Measurements from ENCODE around the gene CGREF1. TPM values are rescaled to one million over a fixed set of nuclear protein-coding genes. Genes with fewer than 3 reads are reported as not detected.
"Not testable (repeated sequence)": the region's sequence is repeated elsewhere in the genome, so short reads cannot be mapped to it uniquely, and the experiment has no call there.

The CGREF1 gene
- total RNA-seq, 1 experiment from 2014 or later: 18.7 TPM

GRCh38 chr2:27123302-27124150 lies 4.6 kb upstream of the CGREF1 start, which contains the start of gene ABHD1:
ABHD1 (plus strand) TSS chr2:27123815; CDS start chr2:27123949, 134 bp downstream.
- intact Hi-C loops (cut with micrococcal nuclease): no loop called here

GRCh38 chr2:27122791-27123190 lies 3.9 kb upstream of the CGREF1 start:
- POLR2A ChIA-PET (ENCODE audit: unreplicated experiment): no interaction called here
- H3K27ac ChIP-seq (ENCODE audit: low read length): no peak overlapping the region
- DNase-seq (no peak), ATAC-seq (no peak)
- no peaks in the 10 kb centered on the region for H3K36me3 ChIP-seq (ENCODE audit: low read depth, low read length)
- no peak for TF ChIP-seq CTCF (conservative IDR thresholded peaks at IDR 0.05; ENCODE audit: low read depth, low read length)
- TF ChIP-seq EZH2phosphoT487 (IDR thresholded peaks at IDR 0.05; ENCODE audit: borderline replicate concordance, low read length): no peak
- no peak for TF ChIP-seq EZH2 (IDR thresholded peaks at IDR 0.05; ENCODE audit: low read length, unreplicated experiment)
- no peaks in the 10 kb centered on the region for H3K27me3 ChIP-seq (ENCODE audit: low read length)
- BruUV-seq (replicated peaks): no TSS peak
- no peaks in the 10 kb centered on the region for H3K9me3 ChIP-seq (ENCODE audit: low read length)
- intact Hi-C loops (cut with micrococcal nuclease): no loop called here
- H3K4me2 ChIP-seq (ENCODE audit: low read length): no peak overlapping the region
- H4K20me1 ChIP-seq (ENCODE audit: low read length): no peaks in the 10 kb centered on the region
- H3F3A ChIP-seq (ENCODE audit: low read length, unreplicated experiment): no peaks in the 10 kb centered on the region
- CTCF ChIA-PET: no interaction called here
- H3K9me2 ChIP-seq (replicated peaks; ENCODE audit: low read length): no peaks in the 10 kb centered on the region
- no peak overlapping the region for H2AFZ ChIP-seq (ENCODE audit: low read length)
- no peak overlapping the region for H3K9ac ChIP-seq (ENCODE audit: low read length)
- H3K79me2 ChIP-seq (ENCODE audit: low read length): no peaks in the 10 kb centered on the region
- H3K4me1 ChIP-seq (ENCODE audit: insufficient read depth, low read length): no peaks in the 10 kb centered on the region
- H3K4me3 ChIP-seq (ENCODE audit: low read length): no peak overlapping the region

More at GRCh38 chr2:27123302-27124150, 4.6 kb upstream of the CGREF1 start, which contains the start of gene ABHD1:
- H3K9me3 ChIP-seq (ENCODE audit: low read length): no peaks in the 10 kb centered on the region
- H3K27me3 ChIP-seq (ENCODE audit: low read length): no peaks in the 10 kb centered on the region
- no peaks in the 10 kb centered on the region for H3K79me2 ChIP-seq (ENCODE audit: low read length)
- TF ChIP-seq EZH2 (IDR thresholded peaks at IDR 0.05; ENCODE audit: low read length, unreplicated experiment): no peak
- TF ChIP-seq EZH2phosphoT487 (IDR thresholded peaks at IDR 0.05; ENCODE audit: borderline replicate concordance, low read length): no peak
- TF ChIP-seq CTCF (conservative IDR thresholded peaks at IDR 0.05; ENCODE audit: low read depth, low read length): no peak
- ChIA-PET POLR2A (ENCODE audit: unreplicated experiment) (no interaction called here), CTCF (no interaction called here)
- H3K36me3 ChIP-seq (ENCODE audit: low read depth, low read length): no peaks in the 10 kb centered on the region
- H3K27ac ChIP-seq (ENCODE audit: low read length): no peak within 1 kb of the TSS
- H3K4me3 ChIP-seq (ENCODE audit: low read length): peak within 1 kb of the TSS; percentile 63
- H3K9me2 ChIP-seq (replicated peaks; ENCODE audit: low read length): no peaks in the 10 kb centered on the region
- DNase-seq (no peak), ATAC-seq (peak; percentile 44)
- H3F3A ChIP-seq (ENCODE audit: low read length, unreplicated experiment): no peaks in the 10 kb centered on the region
- H3K4me2 ChIP-seq (ENCODE audit: low read length): peak within 1 kb of the TSS; percentile 77
- H3K4me1 ChIP-seq (ENCODE audit: insufficient read depth, low read length): no peaks in the 10 kb centered on the region
- peak within 1 kb of the TSS; percentile 66 for H2AFZ ChIP-seq (ENCODE audit: low read length)
- H4K20me1 ChIP-seq (ENCODE audit: low read length): no peaks in the 10 kb centered on the region
- no TSS peak for BruUV-seq (replicated peaks)
- H3K9ac ChIP-seq (ENCODE audit: low read length): no peak within 1 kb of the TSS

GRCh38 chr2:27121906-27122305 lies 3.0 kb upstream of the CGREF1 start:
- Histone ChIP-seq H3K27me3 (ENCODE audit: low read length) (no peaks in the 10 kb centered on the region), H3K9me2 (replicated peaks; ENCODE audit: low read length) (no peaks in the 10 kb centered on the region), H3K27ac (ENCODE audit: low read length) (no peak overlapping the region), H3K36me3 (ENCODE audit: low read depth, low read length) (no peaks in the 10 kb centered on the region), H3K4me1 (ENCODE audit: insufficient read depth, low read length) (no peaks in the 10 kb centered on the region), H3K4me3 (ENCODE audit: low read length) (no peak overlapping the region), H3K4me2 (ENCODE audit: low read length) (no peak overlapping the region), H4K20me1 (ENCODE audit: low read length) (no peaks in the 10 kb centered on the region), H2AFZ (ENCODE audit: low read length) (no peak overlapping the region), H3F3A (ENCODE audit: low read length, unreplicated experiment) (no peaks in the 10 kb centered on the region), H3K79me2 (ENCODE audit: low read length) (no peaks in the 10 kb centered on the region), H3K9me3 (ENCODE audit: low read length) (no peaks in the 10 kb centered on the region), H3K9ac (ENCODE audit: low read length) (no peak overlapping the region)
- ChIA-PET POLR2A (ENCODE audit: unreplicated experiment) (no interaction called here), CTCF (no interaction called here)
- no peak for ATAC-seq
- TF ChIP-seq EZH2 (IDR thresholded peaks at IDR 0.05; ENCODE audit: low read length, unreplicated experiment) (no peak), EZH2phosphoT487 (IDR thresholded peaks at IDR 0.05; ENCODE audit: borderline replicate concordance, low read length) (no peak), CTCF (conservative IDR thresholded peaks at IDR 0.05; ENCODE audit: low read depth, low read length) (no peak)
- no TSS peak for BruUV-seq (replicated peaks)
- no peak for DNase-seq
- intact Hi-C loops (cut with micrococcal nuclease): no loop called here

GRCh38 chr2:27119330-27119670 lies 372 bp upstream of the CGREF1 start:
- CTCF ChIA-PET; intact Hi-C loops (cut with micrococcal nuclease); H3K27me3 ChIP-seq (ENCODE audit: low read length); H3K36me3 ChIP-seq (ENCODE audit: low read depth, low read length); H3F3A ChIP-seq (ENCODE audit: low read length, unreplicated experiment); POLR2A ChIA-PET (ENCODE audit: unreplicated experiment); H3K79me2 ChIP-seq (ENCODE audit: low read length); H3K27ac ChIP-seq (ENCODE audit: low read length); H4K20me1 ChIP-seq (ENCODE audit: low read length); H3K9me2 ChIP-seq (replicated peaks; ENCODE audit: low read length); H3K4me1 ChIP-seq (ENCODE audit: insufficient read depth, low read length); BruUV-seq (replicated peaks); H3K9me3 ChIP-seq (ENCODE audit: low read length); ATAC-seq; DNase-seq: not testable (repeated sequence)
- Histone ChIP-seq H3K4me2 (ENCODE audit: low read length) (peak overlapping the region; percentile 99), H3K9ac (ENCODE audit: low read length) (peak overlapping the region; percentile 64; the same call in 1 of the 2 replicates), H3K4me3 (ENCODE audit: low read length) (peak overlapping the region; percentile 76), H2AFZ (ENCODE audit: low read length) (peak overlapping the region; percentile 70)

Data from PC-3 (cell line).